Chondrocyte (in vitro differentiated cells): ENCODE data around the gene NAMPT. TPM values are rescaled to one million over a fixed set of nuclear protein-coding genes. Genes with fewer than 3 reads are reported as not detected.

Experiments used
- DNase-seq: peaks from one replicate; pipeline ENCODE4 v3.0.0; 2021; ENCODE audit warnings: mixed read lengths, low spot score
- H3K27ac Mint-ChIP-seq: one replicate; pipeline ENCODE4 v1.8.0; 2021; ENCODE audit warnings: mild to moderate bottlenecking, moderate library complexity, mixed read lengths; ENCODE audit not compliant: unreplicated experiment
- H3K27me3 Mint-ChIP-seq: 2 replicates; pipeline ENCODE4 v1.8.0; 2021; ENCODE audit warnings: low read depth, mixed read lengths
- H3K36me3 Mint-ChIP-seq: 2 replicates; pipeline ENCODE4 v1.8.0; 2021; ENCODE audit warnings: low read depth, mixed read lengths
- H3K4me1 Mint-ChIP-seq: 2 replicates; pipeline ENCODE4 v1.8.0; 2021; ENCODE audit warnings: low read depth, mild to moderate bottlenecking, mixed read lengths
- H3K4me3 Mint-ChIP-seq: one replicate; pipeline ENCODE4 v1.8.0; 2021; ENCODE audit warnings: mild to moderate bottlenecking, moderate library complexity, mixed read lengths; ENCODE audit not compliant: unreplicated experiment
- H3K9me3 Mint-ChIP-seq: 2 replicates; pipeline ENCODE4 v1.8.0; 2021; ENCODE audit warnings: low read depth, mixed read lengths
- CTCF ChIP-seq: fragments of 200-600 bp; sonication (generic); IDR thresholded peaks from 2 replicates; pipeline ENCODE4 v1.5.0; 2021; ENCODE audit warnings: antibody characterized with exemption, mild to moderate bottlenecking, moderate library complexity
- total RNA-seq: library from RNA; stranded (reverse); gene quantifications from 3 replicates; pipeline ENCODE4 v1.2.1, GENCODE V29; 2021

The NAMPT gene
- total RNA-seq, 1 donor from 2014 or later, result 27.5 TPM

GRCh38 chr7:106201164-106201563 is 83.6 kb downstream of the NAMPT start:
- Mint-ChIP-seq H3K36me3 (no peaks in the 10 kb centered on the region), H3K4me3 (no peak overlapping the region), H3K27ac (no peak overlapping the region), H3K4me1 (peaks cover 23% of the 10 kb centered on the region), H3K9me3 (no peaks in the 10 kb centered on the region), H3K27me3 (no peaks in the 10 kb centered on the region)
- no peak for DNase-seq
- TF ChIP-seq CTCF, result no peak

- no peak for DNase-seq
- TF ChIP-seq CTCF, result no peak
Measured at GRCh38 chr7:106199813-106200364, 84.9 kb downstream of the NAMPT start.

DNA sequence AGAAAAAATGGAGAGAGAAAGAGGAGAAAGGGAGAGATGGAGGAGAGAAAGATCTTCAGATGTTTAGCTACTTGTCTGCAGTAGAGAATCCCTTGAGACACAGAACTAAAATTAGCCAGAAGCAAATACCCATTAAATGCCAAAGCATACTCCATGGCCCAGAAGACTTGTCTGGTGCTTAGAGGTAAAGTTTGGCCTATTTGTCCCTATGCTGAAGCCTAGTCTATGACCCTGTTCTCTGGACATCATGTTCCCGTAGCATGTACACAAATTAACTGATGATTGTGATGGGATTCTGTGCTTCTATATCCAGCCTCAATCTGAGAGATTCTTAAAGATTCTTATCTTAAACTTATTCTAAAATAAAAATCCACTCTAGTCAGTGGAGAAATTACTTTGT is 85.8 kb downstream of the NAMPT start:
- Mint-ChIP-seq H3K27me3 (peaks cover under 1% of the 10 kb centered on the region), H3K4me1 (peaks cover 16% of the 10 kb centered on the region), H3K9me3 (no peaks in the 10 kb centered on the region), H3K27ac (peak overlapping the region; percentile 62), H3K4me3 (no peak overlapping the region), H3K36me3 (no peaks in the 10 kb centered on the region)
- DNase-seq, result no peak
- no peak for TF ChIP-seq CTCF

More at GRCh38 chr7:106199813-106200364, 84.9 kb downstream of the NAMPT start:
- Mint-ChIP-seq H3K4me3 (no peak overlapping the region), H3K9me3 (no peaks in the 10 kb centered on the region), H3K27ac (no peak overlapping the region), H3K36me3 (no peaks in the 10 kb centered on the region), H3K27me3 (no peaks in the 10 kb centered on the region), H3K4me1 (peaks cover 16% of the 10 kb centered on the region)

Other genes with a start within 250 kb of the NAMPT start
- gene SYPL1, start 172.7 kb downstream of the NAMPT start, total RNA-seq, result 53.9 to 75.7 TPM (median 71.8 TPM) in 3 replicates